Neural cell (in vitro differentiated cells): Measurements from ENCODE around the gene FILIP1.

Experiments used
- CTCF ChIP-seq: fragments of 450-650 bp; IDR thresholded peaks from 2 replicates; pipeline ENCODE4 v1.5.1; 2014; ENCODE audit warnings: antibody characterized with exemption, mild to moderate bottlenecking, moderate library complexity; ENCODE audit not compliant: poor library complexity, severe bottlenecking
- EZH2 ChIP-seq: fragments of 200-600, 300-800 bp; shearing (Covaris generic), sonication (generic); IDR thresholded peaks from 2 replicates; pipeline ENCODE4 v1.6.1; 2014; ENCODE audit warnings: antibody characterized with exemption, low read length, borderline replicate concordance, mild to moderate bottlenecking; ENCODE audit not compliant: insufficient read depth, poor library complexity, severe bottlenecking
- POLR2AphosphoS5 ChIP-seq: IDR thresholded peaks from 2 replicates; pipeline ENCODE4 v1.6.1; 2012
- REST ChIP-seq: IDR thresholded peaks from 2 replicates; pipeline ENCODE4 v1.6.1; 2012; ENCODE audit warnings: borderline replicate concordance

- TF ChIP-seq CTCF (no peak), POLR2AphosphoS5 (no peak), REST (no peak), EZH2 (no peak)
Measured at GRCh38 chr6:75463908-75464307, 29.7 kb downstream of the FILIP1 start.
